Body of pancreas (tissue), 4 donors: ENCODE data around the gene GATA5.

ENCODE experiments used
- CTCF ChIP-seq, 7 experiments: fragments of 450-650 bp in 4 of 7; fragments of 200-600 bp in 3 of 7; sonication (generic) in 3 of 7; IDR thresholded peaks; one replicate each; pipeline ENCODE4 v1.5.1; 2016 to 2019; ENCODE audit warnings: antibody characterized with exemption in 7 of 7
- POLR2A ChIP-seq, 3 donors: fragments of 450-650 bp; IDR thresholded peaks; one replicate each; pipeline ENCODE4 v1.6.1; 2016; ENCODE audit warnings: antibody characterized with exemption in 3 of 3, mild to moderate bottlenecking in 2 of 3

GRCh38 chr20:62494980-62495748, 19.4 kb upstream of the GATA5 start:
- TF ChIP-seq CTCF (IDR thresholded peaks at IDR 0.05) (no peak), POLR2A (IDR thresholded peaks at IDR 0.05) (no peak)
